HEK293T (cell line): Measurements from ENCODE around the gene PCDHB1.

ENCODE experiments used
- CTCF ChIA-PET: fragments of 350-600 bp; formaldehyde crosslinking; extraction: SDS; loops from one replicate; lab custom pipeline; 2021; ENCODE audit warnings: antibody characterized with exemption, inconsistent platforms; lab: Yijun Ruan, JAX
- POLR2A ChIA-PET: fragments of 350-600 bp; formaldehyde crosslinking; extraction: SDS; loops from one replicate; lab custom pipeline; 2020; ENCODE audit warnings: antibody characterized with exemption, inconsistent platforms; lab: Yijun Ruan, JAX
- DNase-seq: peaks from one replicate; pipeline ENCODE4 v3.0.0; 2012; ENCODE audit warnings: mixed read lengths; ENCODE audit errors: extremely low spot score
- ARNT ChIP-seq: fragments of 450-650 bp; IDR thresholded peaks from 2 replicates; pipeline ENCODE4 v1.6.1; 2017; ENCODE audit warnings: mild to moderate bottlenecking
- BHLHE40 ChIP-seq: fragments of 450-650 bp; IDR thresholded peaks from 2 replicates; pipeline ENCODE4 v1.6.1; 2016; ENCODE audit warnings: mild to moderate bottlenecking, moderate library complexity, borderline replicate concordance
- CTBP1 ChIP-seq: fragments of 450-650 bp; IDR thresholded peaks from 2 replicates; pipeline ENCODE4 v1.6.1; 2016; ENCODE audit warnings: borderline replicate concordance
- ELF4 ChIP-seq: fragments of 450-650 bp; IDR thresholded peaks from 2 replicates; pipeline ENCODE4 v1.6.1; 2017; ENCODE audit warnings: antibody characterized with exemption
- FOXA1 ChIP-seq: fragments of 450-650 bp; IDR thresholded peaks from 2 replicates; pipeline ENCODE4 v1.6.1; 2016; ENCODE audit warnings: mild to moderate bottlenecking
- FOXK2 ChIP-seq: fragments of 450-650 bp; IDR thresholded peaks from 2 replicates; pipeline ENCODE4 v1.6.1; 2016; ENCODE audit warnings: mild to moderate bottlenecking
- FOXM1 ChIP-seq: fragments of 450-650 bp; IDR thresholded peaks from 2 replicates; pipeline ENCODE4 v1.6.1; 2017; ENCODE audit warnings: mild to moderate bottlenecking, borderline replicate concordance
- HDGF ChIP-seq: fragments of 450-650 bp; IDR thresholded peaks from 2 replicates; pipeline ENCODE4 v1.6.1; 2017; ENCODE audit warnings: antibody characterized with exemption, borderline replicate concordance
- L3MBTL2 ChIP-seq: fragments of 450-650 bp; conservative IDR thresholded peaks from 2 replicates; pipeline ENCODE4 v1.6.1; 2016; ENCODE audit warnings: mild to moderate bottlenecking
- LEF1 ChIP-seq: fragments of 450-650 bp; IDR thresholded peaks from 2 replicates; pipeline ENCODE4 v1.6.1; 2017; ENCODE audit warnings: mild to moderate bottlenecking, borderline replicate concordance
- NFRKB ChIP-seq: fragments of 450-650 bp; IDR thresholded peaks from 2 replicates; pipeline ENCODE4 v1.6.1; 2016; ENCODE audit warnings: mild to moderate bottlenecking, moderate library complexity
- PKNOX1 ChIP-seq: fragments of 450-650 bp; IDR thresholded peaks from 2 replicates; pipeline ENCODE4 v1.6.1; 2016
- SP1 ChIP-seq: fragments of 450-650 bp; IDR thresholded peaks from 2 replicates; pipeline ENCODE4 v1.6.1; 2017
- SUZ12 ChIP-seq: fragments of 450-650 bp; IDR thresholded peaks from 2 replicates; pipeline ENCODE4 v1.6.1; 2016; ENCODE audit warnings: mild to moderate bottlenecking
- TARDBP ChIP-seq: fragments of 450-650 bp; IDR thresholded peaks from 2 replicates; pipeline ENCODE4 v1.6.1; 2016
- ZNF384 ChIP-seq: fragments of 450-650 bp; IDR thresholded peaks from 2 replicates; pipeline ENCODE4 v1.6.1; 2016

The PCDHB1 gene

DNA sequence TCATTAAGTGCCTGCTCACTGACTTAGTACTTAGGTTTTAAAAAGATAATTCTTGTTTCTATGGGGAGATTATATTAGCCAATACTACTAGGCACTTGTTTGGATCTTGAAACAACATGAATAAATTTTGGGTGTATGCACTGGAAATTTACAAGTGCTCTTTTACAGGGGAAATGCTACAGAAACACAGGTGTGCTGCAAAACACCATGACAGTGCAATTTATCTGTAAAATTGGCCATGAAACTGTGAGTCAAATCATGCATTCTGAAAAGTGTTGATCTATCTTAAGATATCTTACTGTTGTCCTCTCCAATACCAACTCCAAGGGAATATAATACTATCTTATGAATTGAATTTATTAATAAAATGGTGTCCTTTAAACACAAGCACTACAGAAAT lies 12.1 kb upstream of the PCDHB1 start:
- TF ChIP-seq BHLHE40 (no peak), HDGF (no peak), ELF4 (no peak), LEF1 (no peak)
- POLR2A ChIA-PET = interaction anchor here (0.9 to 1.3 kb wide), 2 partner anchors 73 to 113 kb away, joined by 4 to 11 read pairs; partner anchors contain the start of genes PCDHAC1 and PCDHAC2
- CTCF ChIA-PET = interaction anchor here (1.1 to 3.7 kb wide), 5 partner anchors 73 to 183 kb away, joined by 4 to 80 read pairs (median 15); partner anchors contain the start of genes PCDHA10, PCDHA11, PCDHAC1 and PCDHAC2

DNA sequence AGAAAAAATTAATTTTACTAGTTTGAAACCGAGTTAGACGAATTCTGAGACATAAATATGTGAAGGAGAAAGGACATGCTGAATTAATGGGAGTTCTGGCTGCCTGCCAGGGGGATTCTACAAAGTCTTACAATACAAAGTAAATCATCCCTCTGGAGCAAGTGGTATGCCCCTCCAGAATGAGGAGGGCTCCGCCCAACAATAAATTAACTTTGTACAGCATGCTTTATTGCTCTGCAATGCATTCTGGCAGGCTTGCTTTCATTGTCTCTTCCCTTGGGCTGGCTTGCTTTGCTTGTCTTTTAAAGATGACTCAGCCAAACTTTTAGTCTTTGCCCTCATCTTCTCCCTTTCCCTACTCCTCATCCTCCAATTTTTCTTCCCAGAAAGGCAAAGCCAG lies 11.7 kb upstream of the PCDHB1 start:
- CTCF ChIA-PET = interaction anchor here (0.6 to 3.7 kb wide), 19 partner anchors 9 to 687 kb away, joined by 3 to 80 read pairs (median 4); partner anchors contain the start of genes PCDHA10, PCDHA11, PCDHAC1 and PCDHAC2

More for the DNA sequence above, 12.1 kb upstream of the PCDHB1 start:
- no peak for DNase-seq

GRCh38 chr5:141040093-141040770 lies 10.9 kb upstream of the PCDHB1 start:
- CTCF ChIA-PET = interaction anchor here (0.6 to 3.7 kb wide), 22 partner anchors 9 to 688 kb away, joined by 3 to 80 read pairs (median 4); partner anchors contain the start of genes PCDHA10, PCDHA11, PCDHA8 and PCDHAC1
- DNase-seq = peak; percentile 16
- POLR2A ChIA-PET = interaction anchor here (0.6 to 2.2 kb wide), 11 partner anchors 29 to 199 kb away, joined by 3 to 33 read pairs (median 3); partner anchors contain the start of genes PCDHA10, PCDHA11, PCDHAC1 and PCDHAC2

More for the DNA sequence above, 11.7 kb upstream of the PCDHB1 start:
- DNase-seq = no peak
- TF ChIP-seq ZNF384 (no peak), L3MBTL2 (no peak), ARNT (no peak), TARDBP (no peak), LEF1 (no peak), HDGF (no peak), SP1 (no peak), FOXM1 (no peak), SUZ12 (no peak), NFRKB (no peak), CTBP1 (no peak), BHLHE40 (no peak), FOXA1 (no peak)
- POLR2A ChIA-PET = interaction anchor here (0.6 to 2.2 kb wide), 10 partner anchors 28 to 198 kb away, joined by 3 to 33 read pairs (median 3); partner anchors contain the start of genes PCDHA10, PCDHA11, PCDHAC1 and PCDHAC2

GRCh38 chr5:141040771-141041426 lies 10.3 kb upstream of the PCDHB1 start:
- CTCF ChIA-PET = interaction anchor here (0.6 to 3.7 kb wide), 13 partner anchors 8 to 300 kb away, joined by 3 to 80 read pairs (median 5); partner anchors contain the start of genes PCDHA10, PCDHA11, PCDHA8 and PCDHAC1
- TF ChIP-seq HDGF (no peak), ELF4 (no peak), FOXK2 (no peak), TARDBP (no peak), LEF1 (no peak), ARNT (no peak), ZNF384 (no peak), L3MBTL2 (no peak), PKNOX1 (no peak), SUZ12 (no peak), CTBP1 (no peak), BHLHE40 (no peak), SP1 (no peak), FOXA1 (no peak), NFRKB (no peak), FOXM1 (no peak)
- POLR2A ChIA-PET = interaction anchor here (0.6 to 2.2 kb wide), 8 partner anchors 29 to 199 kb away, joined by 3 to 33 read pairs (median 4); partner anchors contain the start of genes PCDHA10, PCDHA11 and PCDHAC1
- DNase-seq = peak; percentile 91

More at GRCh38 chr5:141040093-141040770, 10.9 kb upstream of the PCDHB1 start:
- TF ChIP-seq CTBP1 (no peak), ZNF384 (no peak), ELF4 (no peak), ARNT (no peak), HDGF (no peak), SP1 (no peak), SUZ12 (no peak), TARDBP (no peak)

- CTCF ChIA-PET = interaction anchor here (0.8 to 3.7 kb wide), 7 partner anchors 8 to 200 kb away, joined by 3 to 80 read pairs (median 7); partner anchors contain the start of genes PCDHA10, PCDHA11, PCDHA8 and PCDHAC1
- TF ChIP-seq TARDBP = no peak
- TF ChIP-seq FOXK2 = no peak
- no peak for TF ChIP-seq HDGF
- no peak for TF ChIP-seq LEF1
- no peak for TF ChIP-seq ZNF384
- no peak for TF ChIP-seq NFRKB
- TF ChIP-seq ARNT = no peak
- TF ChIP-seq CTBP1 = no peak
- TF ChIP-seq SUZ12 = no peak
- POLR2A ChIA-PET = interaction anchor here (0.6 to 2.2 kb wide), 3 partner anchors 115 to 185 kb away, joined by 4 to 33 read pairs (median 9); partner anchors contain the start of genes PCDHA10 and PCDHA11
- DNase-seq = no peak
Measured at GRCh38 chr5:141041427-141041785, 9.8 kb upstream of the PCDHB1 start.

GRCh38 chr5:141042555-141042954 lies 8.6 kb upstream of the PCDHB1 start:
- ChIA-PET CTCF (interaction anchor here (3.7 kb wide), 1 partner anchor 174 kb away, joined by 80 read pairs; the partner anchor contains the start of gene PCDHA11), POLR2A (no interaction called here)
- TF ChIP-seq PKNOX1 = no peak
- no peak for TF ChIP-seq SP1
- no peak for TF ChIP-seq FOXM1
- no peak for TF ChIP-seq ARNT
- no peak for TF ChIP-seq FOXA1
- no peak for TF ChIP-seq NFRKB
- TF ChIP-seq ELF4 = no peak
- no peak for TF ChIP-seq BHLHE40
- no peak for DNase-seq
